Activated CD4-positive, alpha-beta T cell treated with anti-CD3 and anti-CD28 coated beads, Interleukin-2, amount 50 U/mL, for 48 hours (primary cell): ENCODE results near the gene ATP23.

ENCODE experiments used
- DNase-seq, 2 experiments: peaks; one replicate each; pipeline ENCODE4 v3.0.0-alpha.2; 2020

The ATP23 gene

GRCh38 chr12:57983858-57984505 lies 42.6 kb downstream of the ATP23 start:
- no peak for DNase-seq

GRCh38 chr12:57984629-57985151 lies 43.3 kb downstream of the ATP23 start:
- no peak for DNase-seq

GRCh38 chr12:57985685-57986084 lies 44.3 kb downstream of the ATP23 start:
- DNase-seq, result no peak

GRCh38 chr12:57989838-57990237 lies 48.5 kb downstream of the ATP23 start:
- DNase-seq, result no peak

GRCh38 chr12:57990241-57990883 lies 49.0 kb downstream of the ATP23 start:
- DNase-seq, result no peak

GRCh38 chr12:57992001-57992400 lies 50.6 kb downstream of the ATP23 start:
- DNase-seq, result no peak

GRCh38 chr12:57993030-57993429 lies 51.7 kb downstream of the ATP23 start:
- DNase-seq, result no peak

GRCh38 chr12:57993834-57994233 lies 52.5 kb downstream of the ATP23 start:
- DNase-seq, result no peak

- no peak for DNase-seq
Measured at GRCh38 chr12:57996520-57996919, 55.2 kb downstream of the ATP23 start.

- no peak for DNase-seq
Measured at GRCh38 chr12:57998251-57998650, 56.9 kb downstream of the ATP23 start.

- DNase-seq, result no peak
Measured at GRCh38 chr12:58000499-58000898, 59.1 kb downstream of the ATP23 start.

GRCh38 chr12:58007875-58008274 lies 66.5 kb downstream of the ATP23 start:
- no peak for DNase-seq

- no peak for DNase-seq
Measured at GRCh38 chr12:58008634-58009033, 67.3 kb downstream of the ATP23 start.
